Panc1 (cell line): Measurements from ENCODE around the gene OR9A4.

Source experiments
- CTCF ChIP-seq: fragments of 450-650 bp; IDR thresholded peaks from 2 replicates; pipeline ENCODE4 v1.5.1; 2017; ENCODE audit warnings: mild to moderate bottlenecking
- POLR2AphosphoS5 ChIP-seq: IDR thresholded peaks from 2 replicates; pipeline ENCODE4 v1.6.1; 2012; ENCODE audit warnings: mild to moderate bottlenecking, low read depth, low read length, moderate library complexity
- REST ChIP-seq, 2 experiments: IDR thresholded peaks; 2 replicates each; pipeline ENCODE4 v1.6.1; 2011 to 2012; ENCODE audit warnings: low read depth in 2 of 2, control low read depth in 1 of 2, low read length in 1 of 2, mild to moderate bottlenecking in 1 of 2, moderate library complexity in 1 of 2; ENCODE audit not compliant: insufficient read depth in 1 of 2
- SIN3A ChIP-seq: IDR thresholded peaks from 2 replicates; pipeline ENCODE4 v1.6.1; 2012; ENCODE audit warnings: low read depth, mild to moderate bottlenecking, low read length, moderate library complexity, borderline replicate concordance; ENCODE audit not compliant: insufficient read depth
- TCF7L2 ChIP-seq: IDR thresholded peaks from 2 replicates; pipeline ENCODE4 v1.6.1; 2011; ENCODE audit warnings: mild to moderate bottlenecking, low read depth, low read length, inconsistent platforms

- TF ChIP-seq CTCF (no peak), POLR2AphosphoS5 (no peak), SIN3A (no peak), REST (IDR thresholded peaks at IDR 0.05; ENCODE audit: insufficient read depth in 1 of 2, low read depth in 2 of 2, low read length in 1 of 2) (no peak), TCF7L2 (no peak)
Observed at GRCh38 chr7:141946796-141947195, 30.6 kb downstream of the OR9A4 start, which contains the start of gene CLEC5A.
